GM18873 (cell line): ENCODE data around the gene PIERCE2.
"Not testable (repeated sequence)": the region's sequence is repeated elsewhere in the genome, so short reads cannot be mapped to it uniquely, and the experiment has no call there.

Source experiments
- ATAC-seq: cut with Tn5 transposase; IDR thresholded peaks from one replicate; pipeline ENCODE4 v1.9.1; 2021; ENCODE audit warnings: mild to moderate bottlenecking, moderate library complexity, moderate number of reproducible peaks; ENCODE audit not compliant: unreplicated experiment, low FRiP score

The PIERCE2 gene

DNA sequence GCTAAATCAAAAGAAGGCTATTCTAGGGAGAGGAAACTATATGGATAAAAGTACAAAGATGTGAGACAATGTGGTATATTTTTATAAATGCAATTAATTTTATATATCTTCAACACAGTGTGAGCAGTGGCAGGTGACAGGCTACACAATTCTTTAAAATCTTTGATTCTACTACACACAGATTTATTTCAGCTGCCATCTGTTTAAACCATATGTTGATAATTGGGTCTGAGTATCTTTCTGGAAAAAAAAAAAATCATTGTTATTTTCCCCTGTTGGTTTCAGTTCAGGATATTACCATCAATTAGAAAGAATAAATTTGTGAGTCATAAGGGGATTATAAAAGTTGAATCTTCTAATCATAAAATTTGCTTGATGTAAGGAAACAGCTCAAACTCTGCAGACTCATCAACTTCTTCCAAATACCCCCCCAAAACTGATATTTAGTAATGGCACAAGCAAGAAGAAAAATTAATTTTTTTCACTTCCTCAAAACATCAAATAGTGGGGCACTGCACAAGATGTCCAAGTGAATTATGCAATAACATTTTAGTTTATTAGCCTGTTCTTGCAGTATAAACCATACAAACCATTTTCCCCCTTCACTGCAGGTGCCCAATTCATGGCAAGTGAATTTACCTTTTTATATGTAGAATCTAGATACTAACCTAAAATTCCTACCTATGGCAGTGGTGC lies 12.0 kb downstream of the PIERCE2 start:
- no peak for ATAC-seq

DNA sequence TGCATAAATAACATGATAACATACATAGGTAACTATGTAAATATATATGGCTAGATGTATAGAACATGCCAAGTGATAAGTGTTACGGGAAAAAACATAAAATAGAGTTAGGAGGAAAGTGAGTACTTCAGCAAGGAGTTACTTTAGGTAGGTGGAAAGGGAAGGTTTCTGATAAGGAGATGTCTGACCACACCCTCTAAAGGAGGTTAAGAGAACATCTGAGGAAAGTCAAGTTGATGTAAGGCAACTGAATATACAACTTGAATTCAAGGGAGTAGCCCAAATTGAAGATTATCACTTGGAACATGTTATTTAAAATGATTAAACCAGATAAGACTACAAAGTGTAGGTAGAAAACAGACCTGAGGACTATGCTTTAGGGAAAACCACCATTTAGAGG lies 13.8 kb downstream of the PIERCE2 start:
- no peak for ATAC-seq

DNA sequence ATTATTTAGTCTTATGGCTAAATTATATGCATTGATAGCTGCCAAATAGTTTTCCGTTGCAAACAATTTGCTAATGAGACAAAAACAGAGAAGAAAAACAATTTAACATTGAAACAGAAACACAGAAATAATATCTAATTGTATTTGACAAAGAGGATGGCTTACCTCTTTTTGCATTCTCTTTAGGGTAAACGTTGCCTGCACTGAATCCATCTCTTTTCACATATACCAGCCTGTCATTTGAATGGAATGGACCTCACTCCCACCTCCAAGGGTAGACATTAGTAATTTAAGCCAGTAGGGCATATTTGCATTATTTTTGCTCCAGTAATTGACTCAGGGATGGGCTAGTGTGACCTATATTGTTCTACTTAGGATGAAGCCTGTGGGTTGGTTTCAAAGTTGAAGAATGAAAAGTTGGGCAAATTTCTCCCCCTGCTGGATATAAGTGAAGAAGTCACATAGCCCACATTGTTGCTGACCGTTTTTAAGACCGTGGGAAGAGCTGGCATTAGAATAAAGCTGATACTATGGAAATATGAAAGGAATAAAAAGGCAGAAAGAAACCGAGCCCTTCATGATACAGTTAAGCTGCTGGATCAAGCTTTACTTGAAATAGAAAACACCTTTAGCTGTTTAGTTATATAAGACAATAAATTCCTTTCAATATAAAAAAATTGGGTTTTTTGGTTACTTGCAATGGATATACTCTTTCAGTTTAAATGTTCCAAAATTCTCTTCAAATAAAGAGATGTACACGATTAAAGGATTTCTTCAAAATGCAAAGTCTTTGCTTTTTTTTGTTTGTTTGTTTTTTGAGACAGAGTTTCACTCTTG lies 26.9 kb downstream of the PIERCE2 start:
- no peak for ATAC-seq

- not testable (repeated sequence) for ATAC-seq
These were observed 34.8 kb downstream of the PIERCE2 start for GRCh38 chr15:55443141-55443540.

DNA sequence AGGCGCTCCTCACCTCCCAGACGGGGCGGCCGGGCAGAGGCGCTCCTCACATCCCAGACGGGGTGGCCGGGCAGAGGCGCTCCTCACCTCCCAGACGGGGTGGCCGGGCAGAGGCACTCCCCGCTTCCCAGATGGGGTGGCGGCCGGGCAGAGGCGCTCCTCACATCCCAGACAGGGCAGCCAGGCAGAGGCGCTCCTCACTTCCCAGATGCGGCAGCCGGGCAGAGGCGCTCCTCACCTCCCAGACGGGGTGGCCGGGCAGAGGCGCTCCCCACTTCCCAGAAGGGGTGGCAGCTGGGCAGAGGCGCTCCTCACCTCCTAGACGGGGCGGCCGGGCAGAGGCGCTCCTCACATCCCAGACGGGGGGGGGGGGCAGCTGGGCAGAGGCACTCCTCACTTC lies 37.6 kb downstream of the PIERCE2 start:
- ATAC-seq: not testable (repeated sequence)

DNA sequence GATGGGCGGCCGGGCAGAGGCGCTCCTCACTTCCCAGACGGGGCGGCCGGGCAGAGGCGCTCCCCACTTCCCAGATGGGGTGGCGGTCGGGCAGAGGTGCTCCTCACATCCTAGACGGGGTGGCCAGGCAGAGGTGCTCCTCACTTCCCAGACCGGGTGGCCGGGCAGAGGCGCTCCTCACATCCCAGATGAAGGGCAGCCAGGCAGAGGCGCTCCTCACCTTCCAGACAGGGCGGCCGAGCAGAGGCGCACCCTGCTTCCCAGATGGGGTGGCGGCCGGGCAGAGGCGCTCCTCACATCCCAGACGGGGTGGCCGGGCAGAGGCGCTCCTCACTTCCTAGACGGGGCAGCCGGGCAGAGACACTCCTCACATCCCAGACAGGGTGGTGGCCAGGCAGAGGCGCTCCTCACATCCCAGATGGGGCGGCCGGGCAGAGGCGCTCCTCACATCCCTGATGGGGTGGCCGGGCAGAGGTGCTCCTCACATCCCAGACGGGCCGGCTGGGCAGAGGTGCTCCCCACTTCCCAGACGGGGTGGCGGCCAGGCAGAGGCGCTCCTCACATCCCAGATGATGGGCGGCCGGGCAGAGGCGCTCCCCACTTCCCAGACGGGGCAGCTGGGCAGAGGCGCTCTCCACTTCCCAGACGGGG lies 38.2 kb downstream of the PIERCE2 start:
- not testable (repeated sequence) for ATAC-seq

DNA sequence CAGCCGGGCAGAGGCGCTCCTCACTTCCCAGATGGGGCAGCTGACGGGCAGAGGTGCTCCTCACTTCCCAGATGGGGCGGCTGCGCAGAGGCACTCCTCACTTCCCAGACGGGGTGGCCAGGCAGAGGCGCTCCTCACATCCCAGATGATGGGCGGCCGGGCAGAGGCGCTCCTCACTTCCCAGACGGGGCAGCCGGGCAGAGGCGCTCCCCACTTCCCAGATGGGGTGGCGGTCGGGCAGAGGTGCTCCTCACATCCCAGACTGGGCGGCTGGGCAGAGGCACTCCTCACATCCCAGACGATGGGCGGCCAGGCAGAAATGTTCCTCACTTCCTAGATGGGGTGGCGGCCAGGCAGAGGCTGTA lies 38.7 kb downstream of the PIERCE2 start:
- ATAC-seq: not testable (repeated sequence)

DNA sequence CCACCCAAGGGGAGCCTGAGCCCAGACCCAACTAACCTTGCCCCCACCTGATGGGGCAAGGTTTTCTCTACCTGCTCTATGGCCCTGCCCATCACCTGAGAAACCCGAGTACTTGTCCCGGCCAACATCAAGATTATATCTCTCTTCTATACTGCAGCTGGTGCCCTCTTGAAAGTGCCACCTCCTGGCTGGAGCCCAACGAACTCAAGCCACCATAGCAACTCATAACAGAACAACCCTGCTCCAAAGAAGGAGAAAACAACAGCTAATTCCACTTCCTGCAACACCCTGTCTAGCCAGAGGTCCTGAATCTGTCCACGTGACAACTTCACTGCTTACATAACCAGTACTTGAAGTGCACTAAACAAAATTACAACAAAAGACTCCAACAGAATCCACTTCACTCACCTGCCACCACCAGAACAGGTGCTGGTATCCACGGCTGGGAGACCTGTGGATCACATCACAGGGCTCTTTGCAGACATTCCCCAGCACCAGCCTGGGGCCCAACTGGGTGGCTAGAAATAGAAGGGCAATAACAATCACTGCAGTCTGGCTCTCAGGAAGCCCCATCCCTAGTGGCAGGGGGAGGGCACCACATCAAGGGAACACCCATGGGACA lies 49.2 kb downstream of the PIERCE2 start:
- no peak for ATAC-seq

- no peak for ATAC-seq
These were observed 53.2 kb downstream of the PIERCE2 start for GRCh38 chr15:55461447-55461846.

GRCh38 chr15:55468321-55468720 lies 60.0 kb downstream of the PIERCE2 start:
- ATAC-seq: no peak
